Measurements from ENCODE around the gene ALDH2. TPM values are rescaled to one million over a fixed set of nuclear protein-coding genes. Genes with fewer than 3 reads are reported as not detected.
"Not testable (repeated sequence)": the region's sequence is repeated elsewhere in the genome, so short reads cannot be mapped to it uniquely, and the experiment has no call there.

ALDH2 gene
- total RNA-seq, 1 experiment from 2014 or later = not detected

GRCh38 chr12:111761706-111762105 lies 5.0 kb upstream of the ALDH2 start:
- intact Hi-C loops (cut with micrococcal nuclease) = no loop called here
- no peak for TF ChIP-seq CTCF (IDR thresholded peaks at IDR 0.05; ENCODE audit: unreplicated experiment)
- H3K4me1 Mint-ChIP-seq (ENCODE audit: insufficient read depth, unreplicated experiment) = no peaks in the 10 kb centered on the region
- H3K27ac Mint-ChIP-seq (ENCODE audit: low read depth, unreplicated experiment) = no peak overlapping the region
- H3K4me3 Mint-ChIP-seq (ENCODE audit: unreplicated experiment) = no peak overlapping the region
- BruUV-seq (replicated peaks) = no TSS peak
- ChIA-PET POLR2A (interaction anchor here (0.7 to 1.8 kb wide), 2 partner anchors 14 to 51 kb away, joined by 3 to 5 read pairs; no protein-coding TSS in a partner anchor), CTCF (interaction anchor here (3.0 kb wide), 1 partner anchor 51 kb away, joined by 8 read pairs; no protein-coding TSS in a partner anchor)
- no peak for DNase-seq (ENCODE audit: unreplicated experiment)
- no peaks in the 10 kb centered on the region for H3K9me3 Mint-ChIP-seq (ENCODE audit: unreplicated experiment)
- H3K27me3 Mint-ChIP-seq (ENCODE audit: insufficient read depth, unreplicated experiment) = peaks cover 17% of the 10 kb centered on the region
- peaks cover 10% of the 10 kb centered on the region for H3K36me3 Mint-ChIP-seq (ENCODE audit: insufficient read depth, unreplicated experiment)

GRCh38 chr12:111763552-111763951 lies 3.2 kb upstream of the ALDH2 start:
- BruUV-seq (replicated peaks); H3K4me1 Mint-ChIP-seq (ENCODE audit: insufficient read depth, unreplicated experiment); DNase-seq (ENCODE audit: unreplicated experiment); H3K4me3 Mint-ChIP-seq (ENCODE audit: unreplicated experiment); H3K9me3 Mint-ChIP-seq (ENCODE audit: unreplicated experiment); H3K27ac Mint-ChIP-seq (ENCODE audit: low read depth, unreplicated experiment); intact Hi-C loops (cut with micrococcal nuclease): not testable (repeated sequence)
- H3K36me3 Mint-ChIP-seq (ENCODE audit: insufficient read depth, unreplicated experiment) = peaks cover 10% of the 10 kb centered on the region
- peaks cover 17% of the 10 kb centered on the region for H3K27me3 Mint-ChIP-seq (ENCODE audit: insufficient read depth, unreplicated experiment)
- POLR2A ChIA-PET = interaction anchor here (1.2 to 2.8 kb wide), 2 partner anchors 10 to 11 kb away, joined by 3 to 16 read pairs; no protein-coding TSS in a partner anchor
- CTCF ChIA-PET = interaction anchor here (1.4 to 3.5 kb wide), 2 partner anchors 10 to 49 kb away, joined by 10 to 21 read pairs; no protein-coding TSS in a partner anchor

GRCh38 chr12:111764120-111764821 lies 2.5 kb upstream of the ALDH2 start:
- DNase-seq (ENCODE audit: unreplicated experiment) = no peak
- no peaks in the 10 kb centered on the region for H3K4me1 Mint-ChIP-seq (ENCODE audit: insufficient read depth, unreplicated experiment)
- intact Hi-C loops (cut with micrococcal nuclease) = no loop called here
- CTCF ChIA-PET = interaction anchor here (1.4 to 3.5 kb wide), 2 partner anchors 11 to 48 kb away, joined by 10 to 21 read pairs; no protein-coding TSS in a partner anchor
- peaks cover 17% of the 10 kb centered on the region for H3K27me3 Mint-ChIP-seq (ENCODE audit: insufficient read depth, unreplicated experiment)
- BruUV-seq (replicated peaks) = no TSS peak
- no peak overlapping the region for H3K27ac Mint-ChIP-seq (ENCODE audit: low read depth, unreplicated experiment)
- no peak overlapping the region for H3K4me3 Mint-ChIP-seq (ENCODE audit: unreplicated experiment)
- H3K9me3 Mint-ChIP-seq (ENCODE audit: unreplicated experiment) = no peaks in the 10 kb centered on the region
- POLR2A ChIA-PET = interaction anchor here (0.6 to 2.8 kb wide), 4 partner anchors 11 to 664 kb away, joined by 3 to 16 read pairs (median 4); no protein-coding TSS in a partner anchor
- peaks cover 10% of the 10 kb centered on the region for H3K36me3 Mint-ChIP-seq (ENCODE audit: insufficient read depth, unreplicated experiment)
- TF ChIP-seq CTCF (IDR thresholded peaks at IDR 0.05; ENCODE audit: unreplicated experiment) = no peak

- H3K27me3 Mint-ChIP-seq (ENCODE audit: insufficient read depth, unreplicated experiment) = peaks cover 17% of the 10 kb centered on the region
- no peak overlapping the region for H3K4me3 Mint-ChIP-seq (ENCODE audit: unreplicated experiment)
- no peak overlapping the region for H3K27ac Mint-ChIP-seq (ENCODE audit: low read depth, unreplicated experiment)
- intact Hi-C loops (cut with micrococcal nuclease) = no loop called here
- no peaks in the 10 kb centered on the region for H3K4me1 Mint-ChIP-seq (ENCODE audit: insufficient read depth, unreplicated experiment)
- CTCF ChIA-PET = interaction anchor here (0.5 to 1.3 kb wide), 7 partner anchors 12 to 64 kb away, joined by 3 to 5 read pairs (median 4); no protein-coding TSS in a partner anchor
- DNase-seq (ENCODE audit: unreplicated experiment) = no peak
- peaks cover 10% of the 10 kb centered on the region for H3K36me3 Mint-ChIP-seq (ENCODE audit: insufficient read depth, unreplicated experiment)
- POLR2A ChIA-PET = no interaction called here
- BruUV-seq (replicated peaks) = no TSS peak
- TF ChIP-seq CTCF (IDR thresholded peaks at IDR 0.05; ENCODE audit: unreplicated experiment) = no peak
- no peaks in the 10 kb centered on the region for H3K9me3 Mint-ChIP-seq (ENCODE audit: unreplicated experiment)
Observed at GRCh38 chr12:111767362-111768158, 827 bp downstream of the ALDH2 start.

All from MCF 10A (cell line).